ENCODE results near the gene KCNJ14.

KCNJ14 gene

DNA sequence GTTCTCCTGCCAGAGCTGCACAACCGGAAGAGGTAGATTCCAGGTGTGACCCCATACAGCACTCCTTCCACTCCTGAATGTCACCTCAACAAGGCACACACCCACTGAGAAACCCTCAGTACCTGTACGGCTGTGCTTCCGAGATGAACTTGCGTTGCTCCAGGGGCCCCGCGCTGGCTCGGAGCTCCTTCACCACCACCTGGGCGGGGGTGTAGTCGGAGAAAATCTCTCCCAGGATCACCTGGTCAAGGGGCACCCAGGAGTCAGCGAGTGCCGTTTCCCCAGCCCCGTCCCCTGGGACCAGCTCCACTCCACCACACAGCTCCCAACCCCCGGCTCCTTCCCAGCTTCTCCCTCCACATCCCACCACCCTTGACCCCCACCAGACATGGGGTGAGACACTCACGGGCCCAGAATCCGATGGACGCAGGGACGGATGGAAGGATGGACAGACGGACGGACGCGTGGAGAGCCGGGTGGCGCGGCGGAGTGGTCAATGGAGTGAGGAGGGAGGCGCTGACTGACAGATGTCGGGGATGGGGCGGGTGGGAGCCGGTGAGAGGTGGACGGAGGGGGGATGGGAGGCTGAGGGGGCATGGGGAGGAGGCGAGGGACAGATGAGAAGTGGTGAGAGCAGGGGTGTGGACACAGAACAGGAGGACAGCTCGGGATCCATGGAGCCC is 53.5 kb downstream of the KCNJ14 start:
- no peak for DNase-seq (ENCODE audit: low spot score)

GRCh38 chr19:48509467-48510194 is 54.3 kb downstream of the KCNJ14 start:
- DNase-seq (ENCODE audit: low spot score): no peak

- DNase-seq (ENCODE audit: low spot score): peak; percentile 73
Observed at GRCh38 chr19:48510421-48511268, 55.3 kb downstream of the KCNJ14 start.

- DNase-seq (ENCODE audit: low spot score): no peak
Observed at GRCh38 chr19:48511321-48511731, 56.0 kb downstream of the KCNJ14 start.

GRCh38 chr19:48511800-48512503 is 56.6 kb downstream of the KCNJ14 start, which contains the start of gene LMTK3:
TSS of gene LMTK3 (minus strand) at chr19:48511835. CDS start at chr19:48511576, 259 bp downstream.
- DNase-seq (ENCODE audit: low spot score): no peak

DNA sequence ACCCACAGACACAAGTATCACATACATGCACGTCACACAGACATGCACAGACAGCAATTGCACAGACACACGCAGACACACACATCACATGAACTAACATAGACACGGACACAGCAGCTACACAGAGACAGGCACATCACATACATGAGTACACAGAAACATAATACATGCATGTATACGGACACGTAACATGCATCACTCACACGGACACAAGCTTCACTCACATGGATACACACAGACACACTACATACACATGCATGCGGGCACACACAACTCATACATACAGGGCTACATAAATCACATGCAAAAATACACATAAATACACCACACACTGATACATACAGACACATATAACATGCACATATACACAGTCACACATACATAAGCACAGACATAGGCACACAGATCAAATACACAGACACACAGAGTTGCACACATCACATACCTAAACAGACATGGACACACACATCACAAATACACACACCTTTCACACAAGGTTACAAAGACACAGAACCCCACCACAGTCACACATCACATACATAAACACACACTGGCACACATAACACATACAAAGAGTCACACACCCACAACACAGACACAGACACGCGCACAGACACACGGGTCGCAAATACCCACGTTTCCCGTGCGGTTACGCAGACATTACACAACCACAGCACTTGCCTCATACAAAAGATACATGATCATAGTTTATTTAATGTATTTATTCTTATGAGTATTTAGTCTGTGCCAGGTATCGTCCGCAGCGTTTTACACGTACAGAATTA is 57.3 kb downstream of the KCNJ14 start:
- DNase-seq (ENCODE audit: low spot score): no peak

DNA sequence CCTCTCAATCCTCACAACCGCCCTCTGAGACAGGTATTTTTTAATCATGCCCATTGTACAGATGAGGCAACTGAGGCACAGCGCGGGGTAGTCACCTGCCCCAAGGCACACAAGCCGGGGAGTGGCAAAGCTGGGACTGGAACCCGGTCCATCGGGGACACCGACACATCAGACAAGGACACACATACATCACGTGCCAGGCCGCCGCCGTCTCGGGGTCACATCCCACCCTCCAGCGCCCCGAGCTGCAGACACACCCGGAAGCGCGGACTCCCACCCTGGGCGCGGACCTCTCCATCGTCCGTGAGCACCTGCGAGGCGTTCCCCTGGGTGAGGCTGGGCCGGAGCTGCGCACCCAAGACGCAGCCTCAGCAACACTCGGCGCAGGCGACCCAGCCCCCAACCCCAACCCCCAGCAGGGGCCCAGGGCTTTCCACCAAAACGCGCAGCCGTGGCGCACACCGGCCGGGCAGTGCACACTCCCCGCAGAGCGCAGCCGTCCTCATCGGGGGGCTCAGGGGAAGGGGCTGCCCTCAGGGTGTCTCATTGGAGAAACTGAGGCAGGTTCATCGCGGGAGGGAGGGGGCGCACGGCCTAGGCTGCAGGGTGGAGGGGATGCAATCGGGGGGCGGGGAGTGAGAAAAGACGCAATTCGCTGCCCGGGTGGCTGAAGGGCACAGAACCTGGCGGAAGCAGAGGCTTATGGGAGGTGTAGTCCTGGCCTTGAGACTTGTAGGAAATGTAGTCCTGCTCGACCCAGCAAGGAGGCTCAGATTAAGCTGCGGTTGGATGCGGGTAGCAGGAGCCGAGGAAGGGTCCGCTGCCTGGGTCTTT is 58.1 kb downstream of the KCNJ14 start:
- peak; percentile 66 for DNase-seq (ENCODE audit: low spot score)

DNA sequence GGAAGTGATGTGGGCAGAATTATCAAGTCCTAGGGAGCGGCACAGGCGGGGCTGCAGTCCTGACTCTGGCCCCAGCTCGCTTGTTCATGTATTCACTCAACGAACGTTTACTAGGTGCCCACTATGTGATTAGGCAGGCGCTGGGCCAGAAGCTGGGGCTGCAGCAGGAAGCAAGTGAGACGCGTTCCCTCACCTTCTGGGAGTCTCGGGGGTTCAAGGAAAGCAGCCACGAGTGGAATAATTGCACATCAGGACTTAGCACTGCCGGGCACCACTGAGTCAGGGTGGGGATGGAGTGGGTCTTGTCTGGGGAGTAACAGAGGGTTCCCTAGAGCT is 58.7 kb downstream of the KCNJ14 start:
- no peak for DNase-seq (ENCODE audit: low spot score)

- DNase-seq (ENCODE audit: low spot score): no peak
Observed at GRCh38 chr19:48516536-48516935, 61.2 kb downstream of the KCNJ14 start.
